Kidney (tissue), 14 donors: ENCODE data around the gene TSHB. TPM values are rescaled to one million over a fixed set of nuclear protein-coding genes. Genes with fewer than 3 reads are reported as not detected.

ENCODE experiments used
- DNase-seq, 5 donors: peaks; one replicate each; pipeline ENCODE4 v3.0.0-alpha.2; 2013 to 2020
- FAIRE-seq: peaks from 2 replicates; lab custom pipeline; 2012; peaks lifted over from hg19 to GRCh38; lab: Jason Lieb, UNC
- H3K27ac ChIP-seq, 2 donors: one replicate each; pipeline ENCODE4 v1.7.0; 2013; ENCODE audit warnings: low read depth in 2 of 2, low read length in 2 of 2, inconsistent platforms in 1 of 2
- H3K27me3 ChIP-seq: one replicate; pipeline ENCODE4 v1.7.1; 2013; ENCODE audit warnings: low read length, inconsistent platforms; ENCODE audit not compliant: control insufficient read depth, insufficient read depth
- H3K36me3 ChIP-seq, 3 donors: one replicate each; pipeline versions ENCODE4 v1.7.0 to v1.7.1; 2013; ENCODE audit warnings: low read length in 3 of 3, control low read depth in 1 of 3, inconsistent platforms in 1 of 3; ENCODE audit not compliant: insufficient read depth in 3 of 3, control insufficient read depth in 2 of 3
- H3K4me1 ChIP-seq, 3 donors: one replicate each; pipeline versions ENCODE4 v1.7.0 to v1.7.1; 2013; ENCODE audit warnings: low read length in 3 of 3, inconsistent platforms in 1 of 3, low read depth in 1 of 3; ENCODE audit not compliant: control insufficient read depth in 2 of 3, insufficient read depth in 2 of 3
- H3K4me3 ChIP-seq, 3 donors: one replicate each; pipeline versions ENCODE4 v1.7.0 to v1.8.1; 2013; ENCODE audit warnings: low read length in 3 of 3, control low read depth in 1 of 3, inconsistent platforms in 1 of 3
- H3K9ac ChIP-seq, 3 donors: one replicate each; pipeline versions ENCODE4 v1.7.0 to v1.7.1; 2013; ENCODE audit warnings: low read length in 3 of 3, control low read depth in 1 of 3, inconsistent platforms in 1 of 3
- H3K9me3 ChIP-seq, 3 donors: one replicate each; pipeline versions ENCODE4 v1.7.0 to v1.7.1; 2013; ENCODE audit warnings: low read length in 3 of 3, control low read depth in 1 of 3, inconsistent platforms in 1 of 3; ENCODE audit not compliant: control insufficient read depth in 2 of 3, insufficient read depth in 1 of 3
- intact Hi-C: fragments of 100-400 bp; cut with DNase I; formaldehyde crosslinking; loops from one replicate; pipeline ENCODE4 v1.11.1; 2022
- polyA plus RNA-seq: library from polyadenylated mRNA; stranded (reverse); fragments of 350-450 nt; fragmentation: Illumina TruSeq; extraction: RNeasy Lipid Tissue Mini Kit (QIAGEN cat#74804); gene quantifications from one replicate; pipeline ENCODE4 v1.2.3, GENCODE V29; 2014; ENCODE audit warnings: low read depth, low replicate concordance; ENCODE audit not compliant: insufficient read depth
- total RNA-seq: library from RNA; stranded (reverse); fragmentation: NEBNext Ultra II Directional; extraction: Animal tissue kit (Norgen Biotek cat#: 25700); gene quantifications from one replicate; pipeline ENCODE4 v1.2.1, GENCODE V29; 2021
- TF ChIP-seq, protein P1 (sequence below): IDR thresholded peaks from 3 replicates; pipeline ENCODE4 v1.5.1; 2012; ENCODE audit warnings: mild to moderate bottlenecking, moderate library complexity, borderline replicate concordance; ENCODE audit not compliant: insufficient read depth; ENCODE audit errors: extremely low read depth
- donor health status: control.
- donor health status: control.
- donor health status: control.
- donor health status: control.
- donor health status: control.
- donor health status: DM: yes; HTN: yes; CAD: no.
- donor health status: Normal renal cell carcinoma (clear cell type).

TSHB gene
- total and polyA plus RNA-seq, 2 donors from 2014 or later = not detected

DNA sequence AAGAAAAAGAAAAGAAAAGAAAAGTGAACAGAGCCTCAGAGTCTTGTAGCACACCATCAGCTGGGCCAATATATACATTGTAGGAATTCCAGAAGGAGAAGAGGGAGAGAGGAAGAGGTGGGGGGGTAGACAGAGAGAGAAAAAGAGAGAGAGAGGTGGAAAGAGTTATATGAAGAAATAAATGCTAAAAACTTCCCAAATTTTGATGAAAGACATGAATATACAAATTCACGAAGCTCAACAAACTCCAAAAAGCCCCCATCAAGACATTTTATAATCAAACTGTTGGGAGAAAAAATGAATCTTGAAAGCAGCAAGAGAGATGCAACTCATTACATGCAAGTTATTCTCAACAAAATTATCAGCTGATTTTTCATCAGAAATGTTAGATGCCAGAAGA is 41.5 kb upstream of the TSHB start:
- Histone ChIP-seq H3K9me3 (peaks cover 0 to 7% (median 2%) of the 10 kb centered on the region in 3 donors), H3K9ac (no peak overlapping the region), H3K4me3 (no peak overlapping the region), H3K4me1 (no peaks in the 10 kb centered on the region), H3K36me3 (no peaks in the 10 kb centered on the region), H3K27me3 (no peaks in the 10 kb centered on the region), H3K27ac (no peak overlapping the region)
- DNase-seq = no peak
- intact Hi-C loops = no loop called here
- no peak for FAIRE-seq
- TF ChIP-seq, protein P1, sequence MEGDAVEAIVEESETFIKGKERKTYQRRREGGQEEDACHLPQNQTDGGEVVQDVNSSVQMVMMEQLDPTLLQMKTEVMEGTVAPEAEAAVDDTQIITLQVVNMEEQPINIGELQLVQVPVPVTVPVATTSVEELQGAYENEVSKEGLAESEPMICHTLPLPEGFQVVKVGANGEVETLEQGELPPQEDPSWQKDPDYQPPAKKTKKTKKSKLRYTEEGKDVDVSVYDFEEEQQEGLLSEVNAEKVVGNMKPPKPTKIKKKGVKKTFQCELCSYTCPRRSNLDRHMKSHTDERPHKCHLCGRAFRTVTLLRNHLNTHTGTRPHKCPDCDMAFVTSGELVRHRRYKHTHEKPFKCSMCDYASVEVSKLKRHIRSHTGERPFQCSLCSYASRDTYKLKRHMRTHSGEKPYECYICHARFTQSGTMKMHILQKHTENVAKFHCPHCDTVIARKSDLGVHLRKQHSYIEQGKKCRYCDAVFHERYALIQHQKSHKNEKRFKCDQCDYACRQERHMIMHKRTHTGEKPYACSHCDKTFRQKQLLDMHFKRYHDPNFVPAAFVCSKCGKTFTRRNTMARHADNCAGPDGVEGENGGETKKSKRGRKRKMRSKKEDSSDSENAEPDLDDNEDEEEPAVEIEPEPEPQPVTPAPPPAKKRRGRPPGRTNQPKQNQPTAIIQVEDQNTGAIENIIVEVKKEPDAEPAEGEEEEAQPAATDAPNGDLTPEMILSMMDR = no peak

DNA sequence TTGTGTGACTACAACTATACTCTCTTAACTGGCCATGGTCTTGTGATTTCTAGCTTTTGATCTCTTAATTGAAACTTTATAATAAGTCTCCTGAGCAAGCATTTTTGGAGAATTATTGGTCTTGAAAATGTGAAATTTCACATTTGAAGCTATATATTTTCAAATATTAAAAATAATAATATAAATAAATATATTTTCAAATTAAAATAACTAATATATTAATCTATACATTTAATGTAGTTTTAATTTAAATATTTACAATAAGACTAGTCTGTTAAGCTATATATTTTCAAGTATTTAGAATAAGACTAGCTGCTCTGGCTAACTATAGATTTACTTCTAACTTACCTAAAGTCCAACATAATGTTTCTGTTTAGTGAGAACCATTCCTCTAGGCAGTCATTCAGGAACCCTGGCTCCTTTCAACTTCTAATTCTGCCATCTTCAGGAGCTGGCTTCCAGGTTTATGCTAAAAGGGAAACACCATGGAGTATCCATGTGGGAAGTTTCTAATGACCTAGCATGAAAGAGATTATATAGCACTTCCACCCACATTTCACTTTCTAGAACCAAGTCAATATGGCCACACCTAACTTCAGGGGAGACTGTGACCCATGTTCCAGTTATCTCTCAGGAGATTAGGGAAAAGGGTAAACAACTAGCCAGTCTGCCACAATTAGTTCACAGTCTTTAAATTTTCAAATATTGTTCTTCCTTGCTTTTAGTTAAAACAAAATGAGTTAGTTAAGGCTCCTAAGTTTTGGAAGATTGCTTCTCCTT is 31.9 kb upstream of the TSHB start:
- H3K4me1 ChIP-seq = no peaks in the 10 kb centered on the region
- H3K9ac ChIP-seq = no peak overlapping the region
- no peaks in the 10 kb centered on the region for H3K9me3 ChIP-seq
- TF ChIP-seq, protein P1 = no peak
- no peak overlapping the region for H3K27ac ChIP-seq
- DNase-seq = no peak
- intact Hi-C loops = no loop called here
- no peak overlapping the region for H3K4me3 ChIP-seq
- no peaks in the 10 kb centered on the region for H3K36me3 ChIP-seq
- FAIRE-seq = no peak
- H3K27me3 ChIP-seq = no peaks in the 10 kb centered on the region

DNA sequence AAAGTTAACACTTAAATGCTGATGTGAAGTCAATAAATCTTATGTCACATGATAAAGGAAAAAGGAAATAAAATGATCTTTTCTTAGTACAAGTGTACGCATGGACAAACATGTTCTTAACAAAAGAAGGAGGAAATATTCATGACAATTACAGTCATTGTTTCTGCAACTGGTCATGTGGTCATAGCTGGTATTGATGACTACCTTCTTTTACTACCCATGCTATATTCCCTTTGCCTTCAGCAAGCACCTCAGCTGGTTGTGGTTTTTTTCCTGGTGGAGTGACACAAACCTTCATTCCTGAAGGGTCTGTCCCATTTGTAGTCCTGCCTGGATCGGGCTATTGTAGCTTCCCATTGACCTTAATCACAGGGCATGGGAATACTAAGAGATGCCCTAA is 23.4 kb upstream of the TSHB start:
- H3K27ac ChIP-seq = no peak overlapping the region
- H3K36me3 ChIP-seq = no peaks in the 10 kb centered on the region
- H3K9ac ChIP-seq = no peak overlapping the region
- H3K27me3 ChIP-seq = no peaks in the 10 kb centered on the region
- no peak for DNase-seq
- no peak overlapping the region for H3K4me3 ChIP-seq
- no peak for FAIRE-seq
- TF ChIP-seq, protein P1 = no peak
- intact Hi-C loops = no loop called here
- peaks cover 0 to 4% (median 0%) of the 10 kb centered on the region in 3 donors for H3K9me3 ChIP-seq
- H3K4me1 ChIP-seq = no peaks in the 10 kb centered on the region
